GM21576 (cell line): ENCODE data around the gene GSAP.
"Not testable (repeated sequence)": the region's sequence is repeated elsewhere in the genome, so short reads cannot be mapped to it uniquely, and the experiment has no call there.

Source experiments
- ATAC-seq: cut with Tn5 transposase; IDR thresholded peaks from one replicate; pipeline ENCODE4 v1.9.1; 2021; ENCODE audit warnings: mild to moderate bottlenecking, moderate library complexity; ENCODE audit not compliant: unreplicated experiment

Gene GSAP

GRCh38 chr7:77289387-77289786 is 126.8 kb downstream of the GSAP start:
- no peak for ATAC-seq

GRCh38 chr7:77288676-77289320 is 127.4 kb downstream of the GSAP start:
- no peak for ATAC-seq

- no peak for ATAC-seq
Measured at GRCh38 chr7:77284616-77285015, 131.5 kb downstream of the GSAP start.

GRCh38 chr7:77284005-77284404 is 132.1 kb downstream of the GSAP start:
- ATAC-seq, result no peak

- no peak for ATAC-seq
Measured at GRCh38 chr7:77282897-77283296, 133.3 kb downstream of the GSAP start.

- ATAC-seq, result no peak
Measured at GRCh38 chr7:77281780-77282478, 134.2 kb downstream of the GSAP start.

- no peak for ATAC-seq
Measured at GRCh38 chr7:77276120-77276519, 140.0 kb downstream of the GSAP start.

GRCh38 chr7:77275663-77276062 is 140.5 kb downstream of the GSAP start:
- ATAC-seq, result not testable (repeated sequence)

GRCh38 chr7:77271766-77272165 is 144.4 kb downstream of the GSAP start:
- no peak for ATAC-seq

- no peak for ATAC-seq
Measured at GRCh38 chr7:77270094-77270480, 146.1 kb downstream of the GSAP start.

- ATAC-seq, result peak; percentile 91
Measured at GRCh38 chr7:77269360-77270093, 146.6 kb downstream of the GSAP start.

- peak; percentile 78 for ATAC-seq
Measured at GRCh38 chr7:77266291-77266794, 149.8 kb downstream of the GSAP start.

GRCh38 chr7:77265666-77266065 is 150.5 kb downstream of the GSAP start:
- no peak for ATAC-seq

GRCh38 chr7:77262316-77262715 is 153.8 kb downstream of the GSAP start:
- no peak for ATAC-seq
